ENCODE measurements around the gene GRK6.

The GRK6 gene

DNA sequence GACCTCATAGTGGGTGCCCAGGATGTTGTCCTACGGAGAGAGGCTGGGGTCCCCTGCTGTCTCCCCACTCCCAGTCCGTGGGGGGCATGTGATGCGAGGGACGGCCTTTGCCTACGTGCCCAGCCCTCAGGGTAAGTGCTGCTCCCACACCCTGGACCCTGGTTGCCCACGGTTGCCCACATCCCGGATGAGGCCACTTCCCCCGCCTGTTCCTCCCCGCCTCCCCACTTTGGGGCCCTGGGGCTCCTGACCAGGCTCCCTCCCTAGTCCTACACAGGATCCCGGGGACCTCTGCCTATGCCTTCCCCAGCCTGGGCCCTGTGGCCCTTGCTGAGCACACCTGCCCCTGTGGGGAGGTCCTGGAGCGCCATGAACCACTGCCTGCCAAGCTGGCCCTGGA lies 40.8 kb upstream of the GRK6 start:
- TF ChIP-seq, protein P1, sequence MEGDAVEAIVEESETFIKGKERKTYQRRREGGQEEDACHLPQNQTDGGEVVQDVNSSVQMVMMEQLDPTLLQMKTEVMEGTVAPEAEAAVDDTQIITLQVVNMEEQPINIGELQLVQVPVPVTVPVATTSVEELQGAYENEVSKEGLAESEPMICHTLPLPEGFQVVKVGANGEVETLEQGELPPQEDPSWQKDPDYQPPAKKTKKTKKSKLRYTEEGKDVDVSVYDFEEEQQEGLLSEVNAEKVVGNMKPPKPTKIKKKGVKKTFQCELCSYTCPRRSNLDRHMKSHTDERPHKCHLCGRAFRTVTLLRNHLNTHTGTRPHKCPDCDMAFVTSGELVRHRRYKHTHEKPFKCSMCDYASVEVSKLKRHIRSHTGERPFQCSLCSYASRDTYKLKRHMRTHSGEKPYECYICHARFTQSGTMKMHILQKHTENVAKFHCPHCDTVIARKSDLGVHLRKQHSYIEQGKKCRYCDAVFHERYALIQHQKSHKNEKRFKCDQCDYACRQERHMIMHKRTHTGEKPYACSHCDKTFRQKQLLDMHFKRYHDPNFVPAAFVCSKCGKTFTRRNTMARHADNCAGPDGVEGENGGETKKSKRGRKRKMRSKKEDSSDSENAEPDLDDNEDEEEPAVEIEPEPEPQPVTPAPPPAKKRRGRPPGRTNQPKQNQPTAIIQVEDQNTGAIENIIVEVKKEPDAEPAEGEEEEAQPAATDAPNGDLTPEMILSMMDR (IDR thresholded peaks at IDR 0.05), result no peak
- TF ChIP-seq ZFX (IDR thresholded peaks at IDR 0.05; ENCODE audit: borderline replicate concordance), result no peak
- H3K27ac ChIP-seq, result no peak overlapping the region

DNA sequence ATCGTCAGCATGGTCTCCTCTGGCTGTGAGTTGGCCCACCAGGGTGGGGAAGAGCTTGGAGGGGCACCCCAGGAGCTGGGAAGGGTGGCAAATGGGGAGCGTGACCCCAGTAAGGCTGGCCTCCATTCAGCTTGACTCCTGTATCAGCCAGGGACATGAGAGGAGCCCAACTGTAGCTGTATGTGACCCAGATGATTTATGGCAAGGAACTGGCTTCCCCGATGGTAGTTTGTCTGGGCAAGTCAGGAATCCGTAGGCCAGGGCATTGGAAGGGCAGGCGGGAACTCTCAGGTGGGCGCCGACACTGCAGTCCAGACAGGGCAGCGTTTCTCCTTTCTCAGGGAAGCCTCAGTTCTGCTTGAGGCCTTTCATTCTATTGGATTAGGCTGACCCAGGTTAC lies 39.9 kb upstream of the GRK6 start:
- no peak overlapping the region for H3K27ac ChIP-seq
- TF ChIP-seq, protein P1 (IDR thresholded peaks at IDR 0.05), result no peak
- no peak for TF ChIP-seq ZFX (IDR thresholded peaks at IDR 0.05; ENCODE audit: borderline replicate concordance)

DNA sequence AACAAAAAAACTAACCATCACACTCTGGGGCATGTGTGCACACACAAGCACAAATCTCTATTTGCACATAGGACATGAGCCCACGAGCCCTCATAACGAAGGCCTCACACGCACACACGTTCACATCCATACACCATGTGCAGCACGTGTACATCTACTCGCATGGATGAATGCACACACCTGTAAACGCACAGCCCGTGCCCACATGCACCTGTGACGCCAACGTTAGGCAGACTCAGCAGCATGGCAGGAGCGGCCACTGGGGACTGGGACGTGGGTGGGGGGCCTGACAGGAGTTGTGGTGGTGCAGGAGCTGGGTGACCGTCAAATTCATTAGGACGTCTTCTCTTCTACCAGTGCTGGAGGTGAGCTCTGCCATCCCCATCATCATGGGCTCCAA lies 39.1 kb upstream of the GRK6 start:
- no peak overlapping the region for H3K27ac ChIP-seq
- TF ChIP-seq ZFX (IDR thresholded peaks at IDR 0.05; ENCODE audit: borderline replicate concordance), result no peak
- TF ChIP-seq, protein P1 (IDR thresholded peaks at IDR 0.05), result no peak

DNA sequence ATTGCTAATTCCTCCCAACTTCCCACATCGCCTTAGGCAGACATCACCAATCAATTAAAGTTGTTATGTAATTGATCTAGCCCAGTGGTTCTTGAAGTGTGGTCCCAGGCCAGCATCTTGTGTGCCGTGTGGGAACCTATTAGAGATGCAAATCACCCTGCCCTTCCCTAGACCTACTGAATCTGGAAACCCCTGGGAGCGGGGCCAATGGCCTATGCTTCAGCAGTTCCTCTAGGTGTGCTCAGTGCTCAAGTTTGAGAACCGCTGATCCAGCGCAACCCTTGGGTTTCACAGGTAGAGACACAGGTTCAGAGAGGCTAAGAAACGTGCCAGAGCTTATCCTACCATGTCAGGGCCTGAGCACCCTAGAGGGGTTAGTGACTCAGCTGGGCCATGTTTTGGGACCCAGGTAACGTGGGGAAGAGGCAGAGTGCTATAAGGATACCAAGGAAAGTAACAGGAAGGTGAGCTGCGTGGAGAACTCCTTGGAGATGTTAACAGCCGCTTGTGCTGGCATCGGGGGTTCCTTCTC lies 37.9 kb upstream of the GRK6 start:
- H3K27ac ChIP-seq, result no peak overlapping the region
- no peak for TF ChIP-seq ZFX (IDR thresholded peaks at IDR 0.05; ENCODE audit: borderline replicate concordance)
- TF ChIP-seq, protein P1 (IDR thresholded peaks at IDR 0.05), result no peak

DNA sequence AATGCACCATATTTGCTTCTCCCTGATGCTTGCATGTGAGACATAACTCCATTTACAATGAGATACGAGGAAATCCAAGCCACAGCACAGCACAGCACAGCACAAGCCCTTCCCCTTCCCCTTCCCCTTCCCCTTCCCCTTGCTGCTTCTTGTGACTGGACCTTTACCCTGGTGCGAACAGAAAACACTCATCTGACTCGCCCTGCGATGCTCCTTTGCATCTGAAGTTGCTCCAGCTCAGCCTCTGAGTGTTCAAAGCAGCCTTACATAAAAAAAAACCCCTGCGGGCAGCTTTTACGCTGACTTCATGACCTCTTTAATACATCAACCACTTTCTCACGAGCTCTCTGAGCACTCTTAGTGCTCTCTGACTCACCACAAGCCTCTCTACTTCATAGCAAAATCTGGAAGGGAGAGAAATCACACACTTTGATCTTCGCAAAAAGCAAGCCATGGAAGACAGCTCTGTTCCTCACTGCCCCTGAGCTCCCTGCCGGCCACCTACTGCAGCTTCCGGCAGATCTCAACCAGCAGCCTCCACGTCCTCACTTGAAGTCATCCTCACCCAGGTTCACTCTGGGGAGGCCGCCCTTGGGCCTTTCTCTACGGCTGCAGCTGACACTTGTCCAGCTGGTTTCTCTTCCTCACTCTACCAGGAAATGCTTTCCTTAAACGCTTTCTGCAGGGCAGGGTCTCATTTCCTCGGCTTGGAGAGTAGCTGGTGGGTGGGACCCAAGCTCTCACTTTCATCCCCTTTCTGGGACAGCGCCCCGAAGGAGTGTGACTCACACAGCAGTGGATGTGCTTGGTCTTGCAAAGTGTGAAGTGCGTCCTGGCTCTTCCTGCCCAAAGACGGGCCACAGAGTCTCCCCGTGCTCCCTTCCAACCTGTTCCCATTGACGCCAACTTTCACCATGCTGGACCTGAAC lies 37.0 kb upstream of the GRK6 start:
- TF ChIP-seq ZFX (IDR thresholded peaks at IDR 0.05; ENCODE audit: borderline replicate concordance), result no peak
- TF ChIP-seq, protein P1 (IDR thresholded peaks at IDR 0.05), result no peak
- H3K27ac ChIP-seq, result no peak overlapping the region

DNA sequence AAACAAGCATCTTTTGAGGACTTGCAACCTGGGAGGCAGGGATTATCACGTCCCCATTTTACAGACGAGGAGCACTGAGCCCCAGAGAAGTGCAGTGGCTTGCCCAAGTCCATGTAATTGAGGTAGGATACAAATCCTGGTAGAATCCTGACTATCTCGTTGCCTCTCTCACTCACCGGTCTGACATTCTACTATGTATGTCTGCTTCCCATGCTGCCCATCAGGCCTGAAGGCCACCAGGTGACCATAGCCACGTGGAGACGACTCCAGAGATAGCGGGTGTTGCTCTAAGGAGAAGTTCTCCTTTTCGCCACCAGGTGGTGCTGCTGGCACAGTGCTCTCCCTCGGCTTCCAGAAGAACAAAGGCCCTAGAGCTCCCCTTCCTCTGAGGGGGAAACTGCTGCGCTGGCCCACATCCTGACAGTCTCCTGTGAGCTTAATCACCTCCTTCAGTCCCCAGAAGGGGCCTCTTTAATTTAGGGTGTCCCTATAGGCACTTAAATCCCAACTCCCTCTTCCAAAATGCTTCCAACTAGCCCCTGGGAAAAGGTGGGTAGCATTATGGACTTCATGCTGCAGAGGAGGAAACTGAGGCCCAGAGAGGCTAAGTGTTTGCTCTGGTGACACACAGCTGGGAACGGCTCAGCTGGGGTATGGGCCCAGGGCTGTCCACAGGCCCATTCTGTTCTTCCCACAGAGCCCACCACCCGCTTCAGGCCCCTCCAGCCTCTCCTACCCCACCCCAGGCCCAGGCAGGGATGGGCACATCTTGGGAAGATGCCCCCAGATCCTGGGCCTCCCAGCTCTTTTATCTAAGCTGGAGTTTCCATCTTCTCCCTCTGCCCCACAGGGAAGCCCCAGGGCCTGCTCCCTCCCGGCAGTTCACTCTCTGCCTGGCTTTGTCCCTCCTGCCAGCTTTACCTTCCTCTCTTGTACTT lies 35.8 kb upstream of the GRK6 start:
- TF ChIP-seq, protein P1 (IDR thresholded peaks at IDR 0.05), result peak; percentile 97
- TF ChIP-seq ZFX (IDR thresholded peaks at IDR 0.05; ENCODE audit: borderline replicate concordance), result no peak
- H3K27ac ChIP-seq, result no peak overlapping the region

Data from 22Rv1 (cell line).